VCaP (cell line): ENCODE measurements around the gene CABP4.

Experiments used
- H3K27ac ChIP-seq: fragments of 450-650 bp; 2 replicates; pipeline ENCODE4 v1.5.1; 2017
- TF ChIP-seq, protein P1 (sequence below): fragments of 450-650 bp; conservative IDR thresholded peaks from 2 replicates; pipeline ENCODE4 v1.5.1; 2017; ENCODE audit warnings: mild to moderate bottlenecking, moderate library complexity

The CABP4 gene

DNA sequence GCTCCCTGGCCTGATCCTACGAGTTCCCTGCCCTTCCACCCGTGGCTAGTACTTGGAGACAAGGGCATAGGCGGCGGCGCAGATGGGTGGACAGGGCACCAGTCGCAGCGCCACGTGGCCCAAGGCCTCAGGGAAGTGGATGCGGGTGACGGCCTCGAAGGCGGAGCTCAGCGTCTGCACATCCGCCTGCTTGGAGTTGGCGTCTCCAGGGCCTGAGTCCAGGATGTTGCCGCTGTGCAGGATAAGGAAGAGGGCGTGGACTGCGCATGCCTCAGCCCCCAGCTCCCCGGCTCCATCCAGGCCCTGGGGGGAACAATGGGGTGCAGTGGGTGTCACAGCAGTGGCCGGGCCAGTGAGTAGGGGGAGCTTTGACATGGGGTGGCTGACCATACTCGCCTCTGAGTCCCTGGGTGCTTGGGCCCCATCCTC lies 43.4 kb downstream of the CABP4 start:
- TF ChIP-seq, protein P1, sequence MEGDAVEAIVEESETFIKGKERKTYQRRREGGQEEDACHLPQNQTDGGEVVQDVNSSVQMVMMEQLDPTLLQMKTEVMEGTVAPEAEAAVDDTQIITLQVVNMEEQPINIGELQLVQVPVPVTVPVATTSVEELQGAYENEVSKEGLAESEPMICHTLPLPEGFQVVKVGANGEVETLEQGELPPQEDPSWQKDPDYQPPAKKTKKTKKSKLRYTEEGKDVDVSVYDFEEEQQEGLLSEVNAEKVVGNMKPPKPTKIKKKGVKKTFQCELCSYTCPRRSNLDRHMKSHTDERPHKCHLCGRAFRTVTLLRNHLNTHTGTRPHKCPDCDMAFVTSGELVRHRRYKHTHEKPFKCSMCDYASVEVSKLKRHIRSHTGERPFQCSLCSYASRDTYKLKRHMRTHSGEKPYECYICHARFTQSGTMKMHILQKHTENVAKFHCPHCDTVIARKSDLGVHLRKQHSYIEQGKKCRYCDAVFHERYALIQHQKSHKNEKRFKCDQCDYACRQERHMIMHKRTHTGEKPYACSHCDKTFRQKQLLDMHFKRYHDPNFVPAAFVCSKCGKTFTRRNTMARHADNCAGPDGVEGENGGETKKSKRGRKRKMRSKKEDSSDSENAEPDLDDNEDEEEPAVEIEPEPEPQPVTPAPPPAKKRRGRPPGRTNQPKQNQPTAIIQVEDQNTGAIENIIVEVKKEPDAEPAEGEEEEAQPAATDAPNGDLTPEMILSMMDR: no peak
- H3K27ac ChIP-seq: no peak overlapping the region

DNA sequence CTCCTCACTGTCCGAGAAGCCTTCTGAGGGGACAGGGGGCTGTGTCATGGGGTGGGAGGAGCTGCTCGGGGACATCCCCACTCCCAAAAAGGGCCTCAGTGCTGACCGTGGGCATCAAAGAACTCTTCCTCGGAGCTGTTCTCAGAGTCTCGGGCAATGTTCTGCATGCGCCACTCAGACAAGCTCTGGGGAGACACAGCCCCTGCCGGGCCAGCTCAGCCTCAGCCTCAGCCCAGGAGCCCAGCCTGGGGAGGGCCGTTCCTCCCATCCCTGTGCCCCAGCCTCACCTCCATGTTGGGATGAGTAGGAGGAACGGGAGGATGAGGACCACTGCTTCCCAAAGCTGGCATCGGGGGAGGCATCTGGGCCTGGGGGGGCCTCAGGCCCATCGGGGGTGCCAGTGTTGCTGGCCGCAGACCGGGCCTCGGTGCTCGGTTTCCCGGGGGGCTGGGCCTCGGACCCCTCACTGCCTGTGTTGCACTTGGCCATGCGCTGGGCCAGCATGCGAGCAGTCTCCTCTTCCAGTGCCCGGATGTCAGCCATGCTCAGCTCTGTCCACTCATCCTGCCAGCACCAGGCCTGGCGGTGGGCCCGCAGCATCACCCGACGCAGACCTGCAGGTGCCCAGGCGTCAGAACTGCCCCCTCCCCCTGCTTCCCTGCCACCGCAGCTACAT lies 44.8 kb downstream of the CABP4 start:
- TF ChIP-seq, protein P1: no peak
- H3K27ac ChIP-seq: no peak overlapping the region

DNA sequence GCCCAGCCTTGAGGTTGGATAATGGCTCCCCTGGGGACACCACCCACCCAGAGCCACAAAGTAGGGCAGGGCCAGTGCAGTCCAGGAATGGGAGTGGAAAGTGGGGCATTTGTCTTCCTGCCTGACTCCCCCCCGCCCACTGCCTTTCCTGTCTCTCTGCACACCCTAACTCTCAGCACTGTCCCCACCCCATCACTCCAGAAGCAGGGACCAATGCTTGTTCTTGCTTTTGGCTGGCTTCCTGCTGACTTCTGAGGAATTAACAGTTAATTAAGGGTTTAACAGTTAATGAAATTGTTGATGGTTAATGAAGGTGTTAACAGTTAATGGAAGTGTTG lies 45.3 kb downstream of the CABP4 start:
- no peak overlapping the region for H3K27ac ChIP-seq
- TF ChIP-seq, protein P1: no peak

DNA sequence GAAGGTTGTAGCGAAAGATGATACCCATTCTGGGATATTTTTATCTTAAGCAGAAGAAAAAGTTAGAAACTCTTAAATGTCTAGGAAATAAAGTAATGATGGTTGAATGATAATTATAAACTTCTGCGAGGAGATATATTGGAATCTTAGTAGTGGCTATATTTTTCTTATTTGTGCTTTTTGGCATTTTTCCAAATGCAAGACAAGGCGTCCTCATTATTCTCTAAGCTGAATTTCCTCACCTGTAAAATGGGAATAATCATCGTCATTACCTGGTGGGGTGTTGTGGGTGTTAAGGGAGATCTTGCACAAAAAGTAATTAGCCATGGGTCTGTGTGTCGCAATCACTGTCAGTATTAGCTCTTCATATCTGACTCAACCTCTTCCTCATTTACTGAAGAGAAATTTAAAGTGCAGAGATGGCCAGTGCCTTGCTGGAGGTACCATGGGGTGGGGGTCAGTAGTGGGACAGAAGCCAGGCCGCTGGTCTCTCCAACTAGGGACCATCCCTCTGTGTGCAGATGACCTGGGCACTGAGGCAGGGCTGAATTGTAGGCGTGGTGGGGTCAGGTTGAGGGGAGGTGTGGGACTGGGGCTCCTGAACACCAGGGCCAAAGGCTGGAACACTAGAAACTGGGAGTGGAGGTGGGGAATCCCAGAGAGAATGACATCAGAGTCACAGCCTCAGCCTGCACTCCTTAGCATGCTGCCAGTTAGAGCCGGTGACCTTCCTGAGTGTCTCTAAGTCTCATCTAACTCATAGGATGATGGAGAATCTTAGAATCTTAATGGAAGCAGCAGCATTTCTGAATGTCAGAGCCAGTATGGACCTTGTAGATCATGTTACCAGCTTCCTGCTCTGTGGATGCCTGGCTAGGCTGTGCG lies 45.9 kb downstream of the CABP4 start:
- no peak overlapping the region for H3K27ac ChIP-seq
- TF ChIP-seq, protein P1: no peak

DNA sequence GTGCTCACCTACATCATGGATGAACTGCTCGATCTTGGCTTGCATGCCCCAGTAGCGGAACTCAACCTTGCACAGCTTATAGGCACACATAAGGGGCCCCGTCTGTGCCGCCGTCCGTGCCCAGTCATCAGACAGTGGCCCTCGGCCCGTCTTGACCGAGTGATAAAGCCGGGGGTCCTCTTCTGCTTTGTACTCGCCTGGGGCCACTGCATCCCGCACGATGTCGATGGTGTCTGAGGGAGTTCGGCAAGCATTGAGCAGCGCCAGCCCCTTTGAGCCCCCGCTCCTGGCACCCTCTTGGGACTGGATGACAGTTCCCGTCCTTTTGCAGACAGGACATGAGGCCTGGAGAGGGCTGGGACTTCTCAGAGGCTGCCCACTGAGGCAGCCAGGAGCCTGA lies 46.7 kb downstream of the CABP4 start:
- H3K27ac ChIP-seq: no peak overlapping the region
- TF ChIP-seq, protein P1: no peak

DNA sequence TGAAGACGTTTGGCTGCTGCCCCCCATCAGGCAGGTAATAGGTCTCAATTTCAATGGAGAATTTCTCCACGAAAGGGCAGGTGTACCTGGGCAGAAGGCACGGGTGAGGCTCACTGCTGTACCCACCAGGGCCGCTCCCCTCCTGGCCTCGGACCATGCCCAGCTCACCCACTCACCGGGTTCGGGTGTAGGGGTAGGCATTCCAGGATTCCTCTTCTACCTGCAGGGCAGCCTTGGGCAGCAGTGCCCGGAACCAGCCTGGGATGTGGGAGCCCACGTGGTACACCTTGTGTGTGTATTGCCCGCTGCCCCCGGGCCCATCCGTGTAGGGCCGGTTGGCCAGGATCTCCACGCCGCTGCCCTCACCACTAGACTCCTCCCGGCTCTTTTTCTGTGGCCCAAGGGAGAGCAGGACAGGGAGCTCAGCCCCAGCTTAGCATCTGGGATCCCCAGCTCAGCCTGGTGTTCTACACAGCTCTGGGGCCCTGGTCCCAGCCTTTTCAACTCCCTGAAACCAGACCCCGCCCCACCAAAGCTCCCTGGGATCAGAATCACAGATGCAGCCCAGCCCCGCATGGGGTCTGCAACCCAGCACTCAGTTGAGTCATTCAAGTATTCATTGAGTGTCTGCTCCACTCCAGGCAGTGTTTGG lies 47.3 kb downstream of the CABP4 start:
- H3K27ac ChIP-seq: no peak overlapping the region
- TF ChIP-seq, protein P1: no peak
